GM18873 (cell line): ENCODE data around the gene KMT2D.
A peak's percentile ranks its signal among the peaks of the same experiment; 100 is the strongest.
"Not testable (repeated sequence)": the region's sequence is repeated elsewhere in the genome, so short reads cannot be mapped to it uniquely, and the experiment has no call there.

Experiments used
- ATAC-seq: cut with Tn5 transposase; IDR thresholded peaks from one replicate; pipeline ENCODE4 v1.9.1; 2021; ENCODE audit warnings: mild to moderate bottlenecking, moderate library complexity, moderate number of reproducible peaks; ENCODE audit not compliant: unreplicated experiment, low FRiP score

KMT2D gene

DNA sequence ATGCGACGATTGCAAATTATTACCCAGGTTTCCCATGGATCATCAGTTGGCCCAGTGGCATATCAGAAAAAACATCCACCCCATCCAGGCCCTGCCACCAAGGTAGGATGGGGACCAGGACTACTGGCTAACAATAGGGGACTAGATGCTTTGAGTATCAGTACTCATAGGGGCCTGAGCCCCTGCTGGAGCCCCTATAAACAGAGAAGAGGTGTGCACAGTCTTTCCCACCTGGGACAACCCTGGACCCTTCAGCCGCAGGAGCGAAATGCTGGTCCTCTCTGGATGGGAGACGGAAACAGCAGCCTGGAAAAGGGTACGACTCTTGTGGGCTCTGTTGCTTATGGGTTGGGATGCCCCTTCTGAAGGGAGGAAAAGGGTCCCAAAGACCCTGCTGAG is 28.3 kb upstream of the KMT2D start:
- ATAC-seq = no peak

GRCh38 chr12:49088150-49088931 is 27.7 kb upstream of the KMT2D start:
- ATAC-seq = no peak

- ATAC-seq = no peak
Measured at GRCh38 chr12:49086116-49086515, 25.5 kb upstream of the KMT2D start.

DNA sequence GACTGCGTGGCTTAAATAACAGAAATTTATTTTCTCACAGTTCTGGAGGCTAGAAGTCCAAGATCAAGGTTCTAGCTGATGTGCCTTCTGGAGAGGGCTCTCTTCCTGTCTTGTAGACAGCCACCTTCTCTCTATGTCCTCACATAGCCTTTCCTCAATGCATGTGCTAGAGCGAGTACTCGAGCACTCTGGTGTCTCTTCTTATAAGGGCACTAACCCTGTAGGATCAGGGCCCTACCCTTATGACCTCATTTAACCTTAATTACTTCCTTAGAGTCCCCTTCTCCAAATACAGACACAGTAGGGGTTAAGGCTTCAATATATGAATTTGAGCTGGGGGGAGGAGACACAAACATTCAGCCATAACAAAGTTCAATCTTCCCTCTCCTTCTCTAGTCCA is 23.8 kb upstream of the KMT2D start:
- ATAC-seq = no peak

DNA sequence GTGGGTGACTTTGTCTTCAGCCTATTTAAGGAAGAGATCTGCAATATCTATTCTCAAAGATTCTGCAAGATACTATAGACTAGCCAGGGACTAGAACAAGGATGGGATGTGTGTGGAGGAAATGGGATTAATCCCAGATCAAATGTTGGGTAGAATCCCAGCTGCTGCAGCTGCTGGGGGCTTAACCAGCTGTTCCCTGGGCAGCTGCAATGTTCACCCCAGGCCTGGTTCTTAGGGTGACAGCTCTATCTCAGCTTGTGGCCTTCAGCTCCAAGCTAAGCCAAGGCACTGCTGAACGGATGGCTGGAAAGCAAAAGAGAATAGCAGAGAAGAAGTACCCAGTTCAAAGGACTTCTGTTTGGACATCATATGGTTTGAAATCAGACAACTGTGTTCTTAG is 19.2 kb upstream of the KMT2D start:
- ATAC-seq = no peak

DNA sequence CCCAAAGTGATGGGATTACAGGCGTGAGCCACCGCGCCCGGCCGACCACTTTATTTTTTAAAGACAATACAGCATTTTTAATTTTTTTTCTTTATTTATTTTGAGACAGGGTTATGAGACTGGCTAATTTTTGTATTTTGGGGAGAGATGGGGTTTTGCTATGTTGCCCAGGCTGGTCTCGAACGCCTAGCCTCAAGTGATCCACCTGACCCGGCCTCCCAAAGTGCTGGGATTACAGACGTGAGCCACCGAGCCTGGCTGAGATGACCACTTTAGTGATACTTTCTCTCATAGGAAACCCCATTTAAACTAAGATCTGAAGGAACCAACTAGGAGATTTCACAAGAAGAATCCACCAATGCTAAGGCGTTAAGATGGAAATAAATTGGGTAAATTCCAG is 10.4 kb upstream of the KMT2D start:
- no peak for ATAC-seq

- ATAC-seq = peak; percentile 84
Measured at GRCh38 chr12:49069507-49070346, 9.1 kb upstream of the KMT2D start, which contains the start of gene RHEBL1. RHEBL1 (minus strand) TSS chr12:49069979; CDS start chr12:49069785, 194 bp downstream.

DNA sequence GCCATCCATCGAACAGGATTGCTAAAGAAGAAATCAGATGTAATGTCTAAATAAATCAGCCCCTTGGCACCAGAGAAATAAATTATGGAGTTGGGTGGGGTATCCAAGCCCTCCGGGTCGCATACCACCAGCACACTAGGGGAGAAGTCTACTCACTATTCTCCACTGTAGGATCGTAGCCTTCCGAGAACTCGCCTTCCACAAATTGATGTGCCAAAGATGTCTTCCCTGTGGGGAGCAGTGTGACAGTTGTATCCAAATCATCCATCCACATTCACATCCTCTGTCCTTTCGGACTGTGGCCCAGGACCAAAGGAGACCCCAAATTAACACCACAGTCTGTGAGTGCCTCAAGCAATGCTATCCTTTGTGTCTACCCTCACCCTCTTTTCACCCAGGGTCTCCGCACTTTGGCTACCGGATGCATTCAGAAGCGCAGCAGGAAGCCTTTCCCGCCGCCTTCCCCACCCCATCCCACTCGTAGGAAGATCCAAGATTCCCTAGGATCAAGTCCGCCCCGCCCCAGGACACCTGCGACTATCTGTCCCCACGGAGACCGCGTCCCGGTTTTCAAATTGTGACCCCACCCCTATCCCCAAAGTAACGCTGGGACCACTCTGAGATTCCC is 8.4 kb upstream of the KMT2D start:
- ATAC-seq = no peak

DNA sequence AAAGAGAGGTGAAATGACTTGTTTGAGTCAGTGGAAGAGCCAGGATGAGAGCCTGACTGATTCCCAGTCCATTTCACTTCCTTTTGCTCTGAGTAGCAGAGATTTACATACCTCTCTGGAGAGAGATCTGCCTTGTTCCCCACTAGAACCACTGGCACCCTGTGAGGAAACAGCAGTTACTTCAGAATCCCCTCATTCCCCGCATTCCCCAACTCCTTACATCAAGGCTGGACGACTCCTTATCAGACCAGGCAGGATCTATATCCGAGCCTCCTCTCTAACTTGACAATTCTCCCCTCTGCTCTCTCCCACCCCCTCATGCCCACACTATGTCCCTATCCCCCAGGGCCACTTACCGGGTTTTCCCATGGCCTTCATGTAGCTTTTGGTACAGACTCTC is 5.5 kb upstream of the KMT2D start:
- ATAC-seq = no peak

GRCh38 chr12:49064767-49065152 is 4.2 kb upstream of the KMT2D start:
- no peak for ATAC-seq

DNA sequence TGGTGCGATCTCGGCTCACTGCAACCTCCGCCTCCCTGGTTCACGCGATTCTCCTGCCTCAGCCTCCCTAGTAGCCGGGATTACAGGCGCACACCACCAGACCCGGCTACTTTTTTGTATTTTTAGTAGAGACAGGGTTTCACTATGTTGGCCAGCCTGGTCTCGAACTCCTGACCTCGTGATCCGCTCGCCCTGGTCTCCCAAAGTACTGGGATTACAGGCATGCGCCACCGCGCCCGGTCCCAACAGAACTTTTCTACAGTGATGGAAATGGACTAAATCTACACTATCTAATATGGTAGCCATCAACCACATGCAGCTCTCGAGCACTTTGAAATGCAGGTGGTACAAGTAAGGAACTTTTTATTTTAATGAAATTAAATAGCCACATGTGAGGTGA is 1.3 kb upstream of the KMT2D start:
- not testable (repeated sequence) for ATAC-seq

GRCh38 chr12:49061157-49061650 is 610 bp upstream of the KMT2D start:
- ATAC-seq = no peak

- ATAC-seq = no peak
Measured at GRCh38 chr12:49059299-49060171, 1.1 kb downstream of the KMT2D start.

- no peak for ATAC-seq
Measured at GRCh38 chr12:49059045-49059298, 1.6 kb downstream of the KMT2D start.

DNA sequence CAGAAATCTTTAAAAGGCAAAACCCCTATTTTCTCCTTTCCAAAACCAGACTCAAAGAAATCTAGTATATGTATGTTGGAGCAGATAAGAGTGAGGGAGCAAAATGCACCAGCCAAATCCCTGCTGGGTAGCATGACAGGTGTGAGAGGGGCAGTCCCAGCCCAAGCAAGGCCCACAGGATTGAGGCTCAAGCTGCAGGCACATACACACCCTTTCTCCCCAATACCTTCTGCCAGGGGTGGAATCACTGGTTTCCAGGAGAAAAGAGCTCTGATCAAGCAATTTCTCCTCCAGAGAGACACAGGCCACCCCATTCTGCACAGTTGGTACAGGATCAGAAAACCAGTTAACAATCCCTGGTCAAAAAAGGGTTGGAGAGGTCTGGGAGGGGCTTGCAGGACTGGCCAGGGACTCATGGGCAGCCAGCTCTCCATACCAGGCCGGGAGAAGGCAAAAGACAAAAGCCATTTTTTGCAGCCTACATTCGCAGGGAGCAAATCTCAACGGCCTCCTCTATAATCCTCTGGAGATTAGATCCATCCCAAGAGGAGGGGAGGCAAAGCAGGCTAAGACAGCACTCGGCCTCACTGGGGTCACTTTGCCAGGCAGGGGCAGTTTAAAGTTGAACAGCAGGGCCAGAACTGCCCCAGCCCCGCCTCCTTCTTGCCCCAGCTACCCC is 2.1 kb downstream of the KMT2D start:
- no peak for ATAC-seq

GRCh38 chr12:49057888-49058287 is 2.7 kb downstream of the KMT2D start:
- ATAC-seq = no peak

GRCh38 chr12:49055978-49056754 is 4.4 kb downstream of the KMT2D start:
- ATAC-seq = peak; percentile 69

- no peak for ATAC-seq
Measured at GRCh38 chr12:49055092-49055491, 5.5 kb downstream of the KMT2D start.

DNA sequence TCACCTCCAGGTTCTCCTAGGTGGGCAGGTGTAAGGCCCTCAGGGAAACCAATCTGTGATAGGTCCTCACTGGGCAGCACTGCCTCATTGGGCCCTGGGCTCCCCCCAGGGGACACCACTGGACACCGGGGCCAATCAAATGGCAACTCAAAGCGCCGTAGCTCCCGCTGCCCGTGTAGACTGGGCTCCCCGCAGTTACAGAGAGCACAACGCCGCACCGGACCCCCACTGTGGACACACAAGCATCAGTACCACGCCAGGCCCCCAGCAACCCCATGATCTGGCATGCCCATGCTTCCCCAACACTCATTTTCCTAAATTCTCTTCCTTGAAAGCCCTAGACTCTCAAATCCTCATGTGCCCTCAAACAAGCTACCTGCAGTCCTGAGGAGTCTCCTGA is 6.1 kb downstream of the KMT2D start:
- ATAC-seq = no peak
